ENCODE measurements around the gene GPR27.

The GPR27 gene

DNA sequence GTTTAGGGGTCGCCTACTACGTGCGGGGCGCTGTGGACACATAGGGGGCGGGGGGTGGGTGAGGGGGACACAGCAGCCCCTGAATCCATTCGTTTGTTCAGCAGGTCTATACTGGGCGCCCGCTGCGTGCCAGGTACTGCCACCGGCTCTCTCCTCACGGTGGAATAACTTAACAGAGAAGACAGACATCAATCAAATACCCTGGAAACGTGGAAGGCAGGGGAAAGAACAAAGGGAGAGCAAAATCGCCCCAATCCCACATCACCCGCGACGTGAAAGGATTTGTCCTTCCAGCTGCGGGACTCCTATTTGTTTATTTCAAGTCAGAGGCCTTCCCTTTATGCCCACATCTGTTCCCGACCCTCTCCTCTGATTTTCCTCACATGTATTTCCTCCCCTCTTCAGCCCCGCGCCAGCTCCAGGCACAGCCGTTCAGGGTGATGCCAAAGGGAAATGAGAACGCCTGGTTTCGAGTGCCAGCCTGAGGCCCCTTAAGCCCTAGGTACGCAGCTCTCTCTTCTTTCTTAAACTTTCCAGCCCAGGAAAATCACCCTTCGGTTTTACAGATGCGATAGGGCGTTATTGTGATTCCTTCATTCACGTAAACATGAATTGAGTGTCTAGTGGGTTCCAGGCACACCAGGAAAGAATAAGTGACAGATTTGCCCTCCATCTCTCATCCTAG, 32.0 kb downstream of the GPR27 start:
- DNase-seq (ENCODE audit: low spot score): no peak

GRCh38 chr3:71786217-71786549, 32.5 kb downstream of the GPR27 start:
- DNase-seq (ENCODE audit: low spot score): no peak

GRCh38 chr3:71786551-71786950, 32.9 kb downstream of the GPR27 start:
- no peak for DNase-seq (ENCODE audit: low spot score)

- DNase-seq (ENCODE audit: low spot score): no peak
These were observed 34.3 kb downstream of the GPR27 start for GRCh38 chr3:71787851-71788405.

GRCh38 chr3:71789922-71790321, 36.3 kb downstream of the GPR27 start:
- DNase-seq (ENCODE audit: low spot score): no peak

GRCh38 chr3:71791634-71792033, 38.0 kb downstream of the GPR27 start:
- DNase-seq (ENCODE audit: low spot score): no peak

DNA sequence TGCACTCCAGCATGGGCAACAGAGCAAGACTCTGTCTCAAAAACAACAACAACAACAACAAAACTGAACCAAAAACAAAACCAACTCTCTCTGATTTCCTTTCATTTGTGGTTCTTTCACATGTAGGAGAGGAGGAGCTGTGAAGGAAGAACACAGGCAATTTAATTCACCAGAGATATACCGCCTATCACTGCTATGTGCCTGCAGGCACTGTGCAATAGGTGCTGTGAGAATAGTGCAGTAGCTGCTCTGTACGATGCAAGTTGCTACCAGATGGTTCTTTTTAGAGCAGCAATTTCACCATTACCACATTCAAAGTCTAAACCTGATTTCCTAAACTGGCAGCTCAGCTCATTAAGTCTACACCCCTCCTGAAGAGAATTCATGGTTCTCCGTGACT, 42.6 kb downstream of the GPR27 start:
- DNase-seq (ENCODE audit: low spot score): no peak

- DNase-seq (ENCODE audit: low spot score): no peak
These were observed 43.8 kb downstream of the GPR27 start for GRCh38 chr3:71797455-71797854.

DNA sequence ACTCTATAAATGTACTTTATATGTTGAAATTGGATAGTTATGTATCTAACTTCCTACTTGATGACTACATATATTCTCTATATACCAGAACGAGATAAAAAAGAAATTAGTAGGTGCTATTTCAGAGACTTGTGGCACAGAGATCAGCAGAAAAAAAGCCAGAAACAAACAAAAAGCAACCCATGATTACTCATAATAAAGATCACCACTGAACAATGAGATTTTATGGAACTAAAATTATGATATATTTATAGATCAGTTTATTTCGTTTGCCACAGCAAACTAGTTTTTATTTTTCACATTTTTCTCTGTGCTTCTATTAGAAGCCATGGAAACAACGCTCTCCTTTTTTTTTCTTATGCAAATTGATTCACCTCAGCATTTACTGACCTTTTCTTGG, 46.4 kb downstream of the GPR27 start:
- DNase-seq (ENCODE audit: low spot score): no peak

- no peak for DNase-seq (ENCODE audit: low spot score)
These were observed 48.3 kb downstream of the GPR27 start for GRCh38 chr3:71801986-71802385.

GRCh38 chr3:71803248-71803647, 49.6 kb downstream of the GPR27 start:
- DNase-seq (ENCODE audit: low spot score): no peak

DNA sequence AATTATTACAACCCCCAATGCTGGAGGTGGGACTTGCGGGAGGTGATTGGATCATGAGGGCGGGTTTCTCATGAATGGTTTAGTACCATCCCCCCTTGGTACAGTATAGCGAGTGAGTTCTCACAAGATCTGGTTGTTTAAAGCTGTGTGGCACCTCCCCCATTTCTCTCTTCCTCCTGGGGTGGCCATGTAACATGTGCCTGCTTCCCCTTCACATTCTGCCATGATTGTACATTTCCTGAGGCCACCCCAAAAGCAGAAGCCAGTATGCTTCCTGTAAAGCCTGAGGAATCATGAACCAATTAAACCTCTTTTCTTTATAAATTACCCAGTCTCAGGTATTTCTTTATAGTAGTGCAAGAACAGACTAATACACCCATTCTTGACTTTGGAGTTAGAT, 51.5 kb downstream of the GPR27 start:
- DNase-seq (ENCODE audit: low spot score): no peak

GRCh38 chr3:71805691-71806090, 52.0 kb downstream of the GPR27 start:
- DNase-seq (ENCODE audit: low spot score): no peak

Data from hematopoietic multipotent progenitor cell treated with erythropoietin and hydrocortisone succinate and interleukin-3 and kit ligand, for 15 days (in vitro differentiated cells).